Activated T-helper 17 cell treated with anti-CD3 and anti-CD28 coated beads, Interleukin-2, amount 50 U/mL, for 72 hours (primary cell): ENCODE measurements around the gene CILP2. TPM values are rescaled to one million over a fixed set of nuclear protein-coding genes. Genes with fewer than 3 reads are reported as not detected.

Source experiments
- ATAC-seq: fragments of 150-1000 bp; cut with Tn5 transposase; replicated peaks from 2 replicates; pipeline ENCODE4 v1.10.0; 2021; ENCODE audit warnings: mild to moderate bottlenecking, moderate library complexity
- H3K27ac Mint-ChIP-seq: one replicate; pipeline ENCODE4 v1.8.0; 2022; ENCODE audit warnings: mixed read lengths
- H3K27me3 Mint-ChIP-seq: one replicate; pipeline ENCODE4 v1.8.0; 2022; ENCODE audit warnings: mixed read lengths
- H3K36me3 Mint-ChIP-seq: one replicate; pipeline ENCODE4 v1.8.0; 2022; ENCODE audit warnings: low read depth, mild to moderate bottlenecking, mixed read lengths
- H3K4me1 Mint-ChIP-seq: one replicate; pipeline ENCODE4 v1.8.0; 2022; ENCODE audit warnings: mixed read lengths
- H3K4me3 Mint-ChIP-seq: one replicate; pipeline ENCODE4 v1.8.0; 2022; ENCODE audit warnings: mild to moderate bottlenecking, mixed read lengths
- H3K9me3 Mint-ChIP-seq: one replicate; pipeline ENCODE4 v1.8.0; 2022; ENCODE audit warnings: mixed read lengths
- total RNA-seq, 2 donors: library from RNA; stranded (reverse); gene quantifications; one replicate each; pipeline ENCODE4 v1.2.3, GENCODE V29; 2022

CILP2 gene
- total RNA-seq, 2 donors from 2014 or later = 0.26 to 0.97 TPM

GRCh38 chr19:19500975-19501644 lies 37.0 kb upstream of the CILP2 start:
- Mint-ChIP-seq H3K9me3 (no peaks in the 10 kb centered on the region), H3K36me3 (peaks cover 91% of the 10 kb centered on the region), H3K27ac (no peak overlapping the region), H3K27me3 (no peaks in the 10 kb centered on the region), H3K4me3 (no peak overlapping the region), H3K4me1 (peaks cover 4% of the 10 kb centered on the region)
- no peak for ATAC-seq

DNA sequence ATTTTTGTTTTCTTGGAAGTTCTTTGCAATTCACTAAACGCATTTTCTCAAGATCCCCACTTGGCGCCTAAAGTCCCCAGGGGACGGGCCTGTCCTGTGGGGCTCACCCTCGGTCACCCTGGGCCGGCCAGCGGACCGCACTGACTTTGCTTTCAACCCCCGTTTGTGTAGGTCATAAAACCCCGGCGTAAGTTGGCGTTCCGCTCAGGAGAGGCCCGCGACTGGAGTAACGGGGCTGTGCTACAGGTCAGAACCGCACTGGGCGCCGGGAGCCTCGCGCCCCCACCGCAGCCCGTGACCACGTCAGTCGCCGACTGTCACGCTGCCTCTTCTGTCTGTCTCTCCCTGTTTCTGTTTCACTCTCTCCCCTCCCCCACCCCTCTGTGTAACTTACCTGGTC lies 36.3 kb upstream of the CILP2 start:
- no peaks in the 10 kb centered on the region for H3K27me3 Mint-ChIP-seq
- no peak overlapping the region for H3K4me3 Mint-ChIP-seq
- H3K27ac Mint-ChIP-seq = no peak overlapping the region
- H3K36me3 Mint-ChIP-seq = peaks cover 91% of the 10 kb centered on the region
- no peaks in the 10 kb centered on the region for H3K9me3 Mint-ChIP-seq
- ATAC-seq = no peak
- peaks cover 4% of the 10 kb centered on the region for H3K4me1 Mint-ChIP-seq

GRCh38 chr19:19502281-19502680 lies 35.8 kb upstream of the CILP2 start:
- Mint-ChIP-seq H3K4me1 (peaks cover 4% of the 10 kb centered on the region), H3K27me3 (no peaks in the 10 kb centered on the region), H3K4me3 (no peak overlapping the region), H3K36me3 (peaks cover 91% of the 10 kb centered on the region), H3K27ac (no peak overlapping the region), H3K9me3 (no peaks in the 10 kb centered on the region)
- no peak for ATAC-seq

DNA sequence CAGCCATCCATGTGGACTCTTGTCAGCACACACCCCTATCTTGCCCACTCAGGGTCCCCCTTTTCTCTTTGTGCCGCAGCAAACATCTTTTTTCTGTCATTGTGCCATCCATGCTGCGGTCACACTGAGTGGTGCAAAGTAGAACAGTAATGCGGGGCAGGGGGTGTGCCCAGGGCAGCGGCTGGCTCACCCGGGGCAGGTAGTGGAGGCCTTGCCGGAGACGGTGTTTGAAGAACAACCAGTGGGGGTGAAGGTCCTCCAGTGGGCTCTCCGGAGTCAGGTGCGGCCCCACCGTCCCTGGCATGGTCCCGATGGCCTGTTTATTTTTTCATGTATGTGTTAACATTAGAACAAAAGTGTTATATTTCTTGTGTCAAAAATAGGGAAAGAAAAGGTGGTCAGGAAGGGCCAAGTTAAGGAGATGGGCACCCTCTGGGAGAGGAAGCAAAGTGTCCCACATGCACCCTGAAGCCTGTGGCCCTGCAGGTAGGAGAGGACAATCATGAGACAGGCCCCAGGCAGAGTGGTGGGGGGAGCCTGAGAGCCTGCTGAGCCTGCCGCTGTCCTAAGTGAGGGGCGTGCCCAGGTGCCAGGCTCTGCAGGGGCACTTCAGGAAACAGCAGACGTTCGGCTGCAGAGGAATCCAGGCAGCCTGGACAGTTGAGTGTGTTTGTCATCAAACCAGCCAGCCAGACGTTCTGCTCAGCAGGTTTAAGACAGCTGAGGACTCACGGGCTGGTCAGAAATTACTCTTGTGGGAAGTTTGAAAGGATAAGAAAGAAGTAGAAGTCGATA lies 35.1 kb upstream of the CILP2 start:
- Mint-ChIP-seq H3K4me3 (no peak overlapping the region), H3K27ac (peak overlapping the region; percentile 41), H3K4me1 (peaks cover 4% of the 10 kb centered on the region), H3K27me3 (no peaks in the 10 kb centered on the region), H3K9me3 (no peaks in the 10 kb centered on the region), H3K36me3 (peaks cover 92% of the 10 kb centered on the region)
- no peak for ATAC-seq

- Mint-ChIP-seq H3K36me3 (peaks cover 80% of the 10 kb centered on the region), H3K4me3 (no peak overlapping the region), H3K27ac (no peak overlapping the region), H3K9me3 (no peaks in the 10 kb centered on the region), H3K4me1 (peaks cover 4% of the 10 kb centered on the region), H3K27me3 (no peaks in the 10 kb centered on the region)
- no peak for ATAC-seq
Measured at GRCh38 chr19:19504754-19505668, 33.1 kb upstream of the CILP2 start.

GRCh38 chr19:19505669-19506326 lies 32.3 kb upstream of the CILP2 start:
- Mint-ChIP-seq H3K9me3 (no peaks in the 10 kb centered on the region), H3K4me1 (peaks cover 4% of the 10 kb centered on the region), H3K4me3 (no peak overlapping the region), H3K27me3 (no peaks in the 10 kb centered on the region), H3K36me3 (peaks cover 72% of the 10 kb centered on the region), H3K27ac (no peak overlapping the region)
- ATAC-seq = no peak

- Mint-ChIP-seq H3K4me1 (peaks cover 4% of the 10 kb centered on the region), H3K4me3 (no peak overlapping the region), H3K27ac (no peak overlapping the region), H3K27me3 (no peaks in the 10 kb centered on the region), H3K9me3 (no peaks in the 10 kb centered on the region), H3K36me3 (peaks cover 64% of the 10 kb centered on the region)
- ATAC-seq = no peak
Measured at GRCh38 chr19:19506592-19506991, 31.5 kb upstream of the CILP2 start.

DNA sequence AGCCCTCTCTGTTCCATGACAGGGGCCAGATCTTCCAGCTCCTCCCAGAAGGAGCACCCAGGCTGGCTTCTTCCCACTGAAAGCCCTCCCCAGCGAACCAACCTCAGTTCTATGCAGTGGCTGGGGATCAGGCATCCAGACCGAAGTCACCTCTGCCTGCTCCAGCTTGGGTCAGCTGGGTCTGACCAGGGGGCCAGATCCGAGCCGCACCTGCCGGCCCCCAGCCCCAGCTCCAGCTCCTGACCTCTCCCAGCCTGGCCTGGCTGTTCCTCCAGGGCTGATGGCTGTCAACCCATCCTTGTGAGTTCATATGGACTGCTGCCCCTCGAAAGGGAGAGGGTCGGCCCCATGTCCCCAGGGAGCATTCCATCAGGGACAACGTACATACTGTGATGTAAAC lies 30.7 kb upstream of the CILP2 start:
- H3K4me1 Mint-ChIP-seq = peaks cover 4% of the 10 kb centered on the region
- no peaks in the 10 kb centered on the region for H3K9me3 Mint-ChIP-seq
- H3K4me3 Mint-ChIP-seq = no peak overlapping the region
- no peaks in the 10 kb centered on the region for H3K27me3 Mint-ChIP-seq
- no peak overlapping the region for H3K27ac Mint-ChIP-seq
- H3K36me3 Mint-ChIP-seq = peaks cover 56% of the 10 kb centered on the region
- no peak for ATAC-seq

DNA sequence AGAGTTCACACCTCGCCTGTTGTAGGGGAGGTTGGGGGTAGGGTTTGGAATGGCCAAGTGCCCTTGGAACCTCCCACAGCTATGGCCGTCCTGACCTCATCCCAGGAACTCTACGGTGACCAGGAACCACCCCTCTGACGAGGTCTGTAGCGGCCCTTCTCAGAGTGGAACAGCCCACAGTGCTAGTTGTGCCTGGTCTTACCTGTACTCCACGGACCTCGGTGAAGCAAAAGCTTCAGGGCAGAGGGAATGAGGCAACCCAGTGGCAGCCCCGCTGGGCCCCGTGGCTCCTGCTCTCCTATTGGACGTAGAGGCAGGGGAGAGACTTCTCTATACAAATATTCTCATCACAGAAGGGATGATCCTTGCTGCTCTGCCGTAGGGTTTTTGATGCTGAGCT lies 29.8 kb upstream of the CILP2 start:
- Mint-ChIP-seq H3K9me3 (no peaks in the 10 kb centered on the region), H3K36me3 (peaks cover 48% of the 10 kb centered on the region), H3K27ac (no peak overlapping the region), H3K27me3 (no peaks in the 10 kb centered on the region), H3K4me3 (no peak overlapping the region), H3K4me1 (peaks cover 2% of the 10 kb centered on the region)
- ATAC-seq = no peak

- Mint-ChIP-seq H3K27ac (no peak overlapping the region), H3K27me3 (no peaks in the 10 kb centered on the region), H3K4me3 (no peak overlapping the region), H3K9me3 (no peaks in the 10 kb centered on the region), H3K4me1 (no peaks in the 10 kb centered on the region), H3K36me3 (peaks cover 26% of the 10 kb centered on the region)
- no peak for ATAC-seq
Measured at GRCh38 chr19:19510432-19510831, 27.6 kb upstream of the CILP2 start.

DNA sequence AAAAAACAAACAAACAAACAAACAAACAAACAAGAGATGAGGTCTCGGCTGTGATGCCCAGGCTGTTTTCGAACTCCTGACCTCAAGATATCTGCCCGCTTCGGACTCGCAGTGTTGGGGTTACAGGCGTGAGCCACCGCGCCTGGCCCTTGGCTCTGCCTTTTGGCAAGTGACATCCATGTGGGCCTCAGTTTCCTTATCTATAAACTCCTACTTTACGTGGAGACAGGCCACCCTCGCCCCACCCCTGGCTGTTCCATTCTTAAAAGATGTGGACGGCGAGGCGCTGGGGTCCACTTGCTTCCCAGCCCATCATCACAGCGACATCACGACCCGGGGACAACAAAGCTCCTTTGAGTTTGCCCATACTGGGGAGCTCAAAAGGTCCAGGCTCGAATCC lies 24.4 kb upstream of the CILP2 start:
- Mint-ChIP-seq H3K36me3 (peaks cover 5% of the 10 kb centered on the region), H3K27ac (no peak overlapping the region), H3K4me1 (no peaks in the 10 kb centered on the region), H3K9me3 (no peaks in the 10 kb centered on the region), H3K4me3 (no peak overlapping the region), H3K27me3 (no peaks in the 10 kb centered on the region)
- ATAC-seq = no peak

- Mint-ChIP-seq H3K4me3 (no peak overlapping the region), H3K9me3 (no peaks in the 10 kb centered on the region), H3K27me3 (no peaks in the 10 kb centered on the region), H3K27ac (no peak overlapping the region), H3K4me1 (no peaks in the 10 kb centered on the region), H3K36me3 (peaks cover 10% of the 10 kb centered on the region)
- no peak for ATAC-seq
Measured at GRCh38 chr19:19514215-19514657, 23.8 kb upstream of the CILP2 start.

DNA sequence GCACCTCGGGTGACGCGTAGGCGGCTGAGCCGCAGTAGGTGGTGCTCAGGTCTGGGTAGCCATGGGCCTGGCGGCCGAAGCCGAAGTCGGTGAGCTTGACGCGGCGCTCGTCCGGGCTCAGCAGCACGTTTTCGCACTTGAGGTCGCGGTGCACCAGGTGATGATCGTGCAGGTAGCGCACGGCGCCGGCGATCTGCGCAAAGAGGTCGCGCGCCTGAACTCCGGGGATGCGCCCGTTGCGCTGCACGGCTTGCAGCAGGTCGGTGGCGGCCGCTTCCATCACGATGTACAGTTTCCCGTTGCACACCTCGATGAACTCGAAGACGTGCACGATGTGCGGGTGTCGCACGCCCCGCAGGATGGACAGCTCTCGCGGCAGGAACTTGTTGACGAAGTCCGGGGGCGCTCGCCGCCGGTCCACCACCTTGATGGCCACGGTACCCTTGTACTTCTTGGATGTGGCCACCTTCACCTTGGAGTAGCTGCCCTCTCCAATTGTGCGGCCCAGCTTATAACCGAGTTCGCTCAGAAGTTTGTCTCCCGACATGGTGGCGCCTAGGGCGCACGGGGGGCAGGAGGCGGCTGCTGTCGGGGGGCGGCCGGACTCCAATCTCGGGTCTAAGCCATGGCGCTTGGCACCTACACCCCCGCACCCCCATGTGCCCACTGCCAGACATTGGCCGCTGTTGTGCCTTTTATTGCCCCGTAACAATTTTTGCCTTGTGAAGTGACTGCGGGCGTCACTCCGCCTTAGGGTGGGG lies 23.0 kb upstream of the CILP2 start, which contains the start of gene TSSK6:
TSSK6 (minus strand) TSS at position 668 of the 761 bp plus-strand sequence; CDS start at position 547, 121 bp downstream.
- Mint-ChIP-seq H3K9me3 (no peaks in the 10 kb centered on the region), H3K27me3 (no peaks in the 10 kb centered on the region), H3K4me1 (no peaks in the 10 kb centered on the region), H3K4me3 (peak within 1 kb of the TSS; percentile 89), H3K27ac (peak within 1 kb of the TSS; percentile 92), H3K36me3 (peaks cover 18% of the 10 kb centered on the region)
- no peak for ATAC-seq
